HG03175 (cell line): ENCODE measurements around the gene UBR1.

Experiments
- ATAC-seq: cut with Tn5 transposase; IDR thresholded peaks from one replicate; pipeline ENCODE4 v1.9.1; 2021; ENCODE audit warnings: mild to moderate bottlenecking, moderate library complexity; ENCODE audit not compliant: unreplicated experiment

Gene UBR1

DNA sequence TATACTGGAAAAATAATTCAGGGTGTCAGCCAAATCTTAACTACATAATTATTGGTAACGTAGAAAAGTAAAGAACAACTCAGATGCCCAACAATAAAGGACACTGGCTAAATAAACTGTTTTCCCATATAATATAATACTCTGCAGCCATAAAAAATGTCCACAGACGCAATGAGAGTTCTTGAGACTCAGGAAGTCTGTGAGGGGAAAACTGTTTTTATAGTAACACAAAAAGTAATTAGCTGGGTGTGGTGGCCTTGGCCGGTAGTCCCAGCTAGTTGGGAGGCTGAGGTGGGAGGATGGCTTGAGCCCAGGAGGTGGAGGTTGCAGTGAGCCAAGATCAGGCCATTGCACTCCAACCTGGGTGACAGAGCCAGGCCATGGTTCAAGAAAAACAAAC is 5.5 kb upstream of the UBR1 start:
- no peak for ATAC-seq

DNA sequence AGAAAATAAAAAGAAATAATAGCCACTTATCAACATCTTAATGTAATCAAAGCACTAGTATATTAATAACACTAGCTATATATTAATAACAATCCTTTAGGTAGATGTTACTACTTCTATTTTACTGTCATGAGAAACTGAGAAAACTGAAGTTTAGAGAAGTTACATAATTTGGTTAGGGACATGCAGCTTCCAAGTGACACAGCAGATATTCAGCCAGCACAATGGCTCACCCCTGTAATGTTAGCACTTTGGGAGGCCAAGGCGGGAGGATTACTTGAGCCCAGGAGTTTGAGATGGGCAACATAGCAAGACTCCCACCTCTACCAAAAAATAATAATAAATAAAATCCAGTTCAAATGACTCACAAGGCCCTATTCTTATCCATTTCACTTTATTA is 1.9 kb upstream of the UBR1 start:
- no peak for ATAC-seq

DNA sequence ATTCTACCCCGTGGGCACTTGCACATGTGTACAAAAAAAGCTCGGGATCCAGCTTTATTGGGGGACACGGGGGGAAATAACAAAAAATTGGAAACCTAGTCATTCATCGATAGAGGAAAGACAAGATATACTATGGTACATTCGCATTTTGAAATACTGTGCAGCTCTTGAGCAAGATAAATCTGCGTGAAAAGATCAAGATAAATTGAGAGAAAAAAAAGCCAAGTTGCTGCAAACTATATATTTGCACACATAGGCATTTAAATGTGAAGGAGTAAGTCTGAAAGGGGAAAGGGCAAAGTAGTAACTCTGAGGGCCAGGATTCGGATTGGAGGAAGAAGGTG is 620 bp upstream of the UBR1 start:
- no peak for ATAC-seq

DNA sequence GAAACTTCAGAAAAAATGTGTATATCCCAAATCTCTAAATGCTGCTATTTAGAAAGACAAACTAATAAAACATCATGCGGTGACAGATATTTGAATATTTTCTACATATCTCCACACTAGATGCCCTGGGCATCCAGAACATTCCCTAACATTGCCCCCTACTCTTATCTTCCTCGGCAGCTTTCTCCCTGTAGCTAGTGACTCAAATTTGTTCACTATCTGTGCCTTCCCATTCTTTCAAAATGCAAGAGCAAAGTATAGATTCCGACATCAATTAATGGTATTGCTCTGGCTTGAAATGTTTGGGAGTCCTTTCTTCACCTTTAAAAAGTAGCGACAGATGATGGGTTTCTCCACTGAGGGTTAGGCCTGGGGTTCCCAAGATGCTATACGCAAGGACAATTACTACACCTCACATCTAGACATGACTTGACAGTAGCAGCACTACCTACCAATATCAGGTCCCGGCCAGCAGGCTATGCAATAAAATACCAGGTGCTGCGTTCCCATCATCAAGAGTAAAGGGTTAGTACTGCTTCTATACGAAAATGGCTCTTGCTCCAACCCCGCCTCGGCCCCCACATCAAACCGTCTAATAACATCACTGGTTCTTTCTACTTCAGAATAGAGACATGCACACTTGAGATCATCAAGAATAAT is 631 bp downstream of the UBR1 start:
- ATAC-seq: no peak

DNA sequence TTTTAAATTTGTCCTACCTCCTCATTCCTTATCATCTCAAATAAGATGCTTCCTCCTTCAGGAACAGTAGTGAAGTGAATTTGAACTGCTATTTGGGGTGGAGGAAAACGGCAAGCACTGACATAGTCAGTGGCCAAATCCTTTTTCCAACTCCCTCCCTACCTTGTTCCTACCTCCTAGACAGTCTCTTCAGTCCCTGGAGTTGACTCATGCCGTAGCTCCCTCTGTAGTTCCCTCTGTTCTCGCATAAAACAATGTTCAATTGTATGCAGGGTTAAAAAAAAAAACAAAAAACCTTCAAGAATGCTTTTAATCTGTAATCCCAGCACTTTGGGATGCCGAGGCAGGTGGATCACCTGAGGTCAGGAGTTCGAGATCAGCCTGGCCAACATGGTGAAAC is 1.4 kb downstream of the UBR1 start:
- ATAC-seq: no peak

DNA sequence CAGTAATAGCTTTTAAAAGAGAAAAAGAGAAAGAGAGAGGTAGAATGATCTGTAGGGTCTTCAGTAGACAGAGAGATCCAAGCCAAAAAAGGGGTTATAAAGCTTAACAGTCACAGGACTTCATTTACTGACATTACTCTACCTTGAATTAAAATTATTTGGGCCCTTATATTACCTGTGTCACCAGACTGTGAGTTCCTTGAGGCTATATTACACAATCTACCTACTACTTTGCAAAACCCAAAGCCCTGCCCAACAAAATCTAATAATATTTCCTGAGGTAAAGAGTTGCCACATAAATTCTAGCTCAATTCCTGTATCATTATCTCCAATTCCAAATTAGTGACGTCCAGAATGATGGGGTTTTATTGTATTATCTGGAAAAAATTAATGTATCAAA is 1.9 kb downstream of the UBR1 start:
- no peak for ATAC-seq

DNA sequence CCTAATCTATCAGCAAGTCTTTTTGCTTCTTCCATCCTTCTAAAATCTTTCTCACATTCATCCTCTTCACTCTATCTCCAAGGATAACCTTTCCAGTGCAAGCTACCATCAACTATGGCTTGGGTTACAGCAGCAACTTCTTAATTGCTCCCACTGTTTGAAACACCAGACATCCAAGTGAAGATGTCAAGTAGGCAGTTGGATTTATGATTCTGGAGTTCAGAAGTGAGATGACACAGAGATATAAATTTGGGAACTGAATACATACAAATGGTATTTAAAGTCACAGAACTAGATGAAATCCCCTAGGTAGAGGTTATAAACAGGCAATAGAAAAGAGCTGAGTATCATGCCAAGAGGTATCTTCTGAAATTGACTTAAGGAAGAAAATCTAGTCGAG is 3.7 kb downstream of the UBR1 start:
- no peak for ATAC-seq

DNA sequence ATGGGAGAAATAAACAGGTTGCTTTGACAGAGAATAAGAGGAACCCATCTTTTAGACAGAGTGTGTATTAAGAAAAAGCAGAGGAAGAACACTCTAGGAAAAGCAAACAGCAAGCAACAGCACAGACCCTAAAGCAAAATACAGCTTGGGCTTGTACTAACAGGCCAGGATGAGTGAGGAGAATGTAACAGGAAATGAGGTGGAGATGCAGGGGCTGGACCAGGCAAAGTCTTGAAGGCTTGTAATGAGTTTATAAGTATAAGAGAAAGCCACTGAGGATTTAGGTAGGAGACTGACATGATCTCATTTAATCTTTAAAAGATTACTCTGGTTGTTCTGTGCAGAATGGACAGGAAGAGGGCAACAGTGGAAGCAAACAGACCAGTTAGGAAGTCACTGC is 4.9 kb downstream of the UBR1 start:
- ATAC-seq: no peak

DNA sequence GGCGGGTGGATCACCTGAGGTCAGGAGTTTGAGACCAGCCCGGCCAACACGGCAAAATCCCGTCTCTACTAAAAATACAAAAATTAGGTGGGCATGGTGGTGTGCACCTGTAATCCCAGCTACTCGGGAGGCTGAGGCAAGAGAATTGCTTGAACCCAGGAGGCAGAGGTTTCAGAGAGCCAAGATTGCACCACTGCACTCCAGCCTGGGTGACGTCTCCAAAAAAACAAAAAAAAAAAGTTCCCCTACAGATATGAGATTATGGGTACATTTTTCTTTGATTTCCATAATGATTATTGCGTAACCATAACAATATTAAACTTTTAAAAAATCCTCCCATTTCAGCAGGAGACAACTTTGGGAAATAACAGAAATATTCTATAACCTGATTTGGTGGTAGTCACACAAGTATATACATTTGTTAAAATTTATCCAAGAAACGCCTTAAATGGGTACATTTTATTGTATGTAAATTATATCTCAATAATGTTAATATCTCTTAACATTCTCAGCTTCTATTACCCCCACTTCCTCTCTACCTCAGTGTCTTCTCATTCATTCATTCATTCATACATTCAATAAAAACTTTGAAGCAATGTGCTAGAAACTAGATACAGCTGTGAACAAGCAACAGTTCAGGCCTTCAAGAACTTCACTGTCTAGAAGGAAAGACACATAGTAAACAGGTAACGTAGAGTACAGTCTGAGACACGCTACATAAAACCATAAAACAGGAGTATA is 6.6 kb downstream of the UBR1 start:
- ATAC-seq: no peak

DNA sequence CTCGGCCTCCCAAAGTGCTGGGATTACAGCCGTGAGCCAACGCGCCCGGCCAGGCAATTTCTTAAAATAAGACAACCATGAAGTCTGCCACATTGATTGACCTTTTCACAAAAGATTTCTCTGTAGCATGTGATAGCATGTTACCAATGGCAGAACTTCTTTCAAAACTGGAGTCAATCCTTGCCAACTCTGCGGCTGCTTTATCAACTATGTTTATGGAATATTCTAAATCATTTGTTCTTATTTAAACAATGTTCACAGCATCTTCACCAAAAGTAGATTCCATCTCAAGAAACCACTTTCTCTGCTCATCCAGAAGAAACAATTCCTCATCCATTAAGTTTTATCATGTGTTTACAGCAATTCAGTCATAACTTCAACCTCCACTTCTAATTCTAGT is 9.4 kb downstream of the UBR1 start:
- ATAC-seq: no peak

DNA sequence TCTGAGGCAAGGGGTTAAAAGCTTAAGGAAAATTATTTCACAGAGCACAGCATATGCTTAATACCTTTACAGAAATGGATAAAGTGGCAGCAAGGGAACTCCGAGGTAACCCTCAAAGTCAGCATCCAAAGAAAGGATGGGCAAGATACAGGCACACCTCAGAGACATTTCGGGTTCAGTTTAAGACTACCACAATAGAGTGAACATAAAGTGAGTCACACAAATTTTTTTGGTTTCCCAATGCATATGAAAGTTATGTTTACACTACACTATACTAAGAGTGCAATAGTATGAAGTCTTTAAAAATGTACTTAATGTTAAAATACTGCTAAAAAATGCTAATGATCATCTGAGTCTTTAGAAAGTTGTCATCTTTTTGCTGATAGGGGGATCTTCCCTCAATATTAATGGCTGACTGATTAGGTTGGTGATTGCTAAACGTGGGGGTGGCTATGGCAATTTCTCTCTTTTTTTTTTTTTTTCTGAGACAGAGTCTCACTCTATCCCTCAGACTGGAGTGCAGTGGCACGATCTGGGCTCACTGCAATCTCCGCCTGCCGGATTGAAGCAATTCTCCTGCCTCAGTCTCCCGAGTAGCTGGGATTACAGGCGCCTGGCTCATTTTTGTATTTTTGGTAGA is 10.0 kb downstream of the UBR1 start:
- ATAC-seq: no peak

DNA sequence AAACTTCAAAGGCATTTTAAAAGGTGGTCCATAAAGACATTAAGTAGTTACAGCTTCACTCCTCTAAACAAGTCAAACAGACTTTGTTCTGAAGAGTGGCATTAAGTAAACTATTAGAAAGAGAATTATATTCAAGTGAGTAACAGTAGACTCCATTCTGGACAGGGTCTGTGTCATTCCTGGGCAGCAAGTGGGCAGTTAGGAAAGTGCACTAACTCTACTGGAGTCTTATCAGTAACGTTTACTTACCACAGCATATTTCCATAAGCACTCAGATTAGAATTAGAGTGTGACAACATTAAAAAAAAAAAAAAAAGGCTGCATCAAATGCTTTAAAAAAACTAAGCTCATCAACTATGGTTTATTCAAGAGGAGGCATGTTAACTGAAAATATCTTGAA is 10.6 kb downstream of the UBR1 start:
- ATAC-seq: no peak

DNA sequence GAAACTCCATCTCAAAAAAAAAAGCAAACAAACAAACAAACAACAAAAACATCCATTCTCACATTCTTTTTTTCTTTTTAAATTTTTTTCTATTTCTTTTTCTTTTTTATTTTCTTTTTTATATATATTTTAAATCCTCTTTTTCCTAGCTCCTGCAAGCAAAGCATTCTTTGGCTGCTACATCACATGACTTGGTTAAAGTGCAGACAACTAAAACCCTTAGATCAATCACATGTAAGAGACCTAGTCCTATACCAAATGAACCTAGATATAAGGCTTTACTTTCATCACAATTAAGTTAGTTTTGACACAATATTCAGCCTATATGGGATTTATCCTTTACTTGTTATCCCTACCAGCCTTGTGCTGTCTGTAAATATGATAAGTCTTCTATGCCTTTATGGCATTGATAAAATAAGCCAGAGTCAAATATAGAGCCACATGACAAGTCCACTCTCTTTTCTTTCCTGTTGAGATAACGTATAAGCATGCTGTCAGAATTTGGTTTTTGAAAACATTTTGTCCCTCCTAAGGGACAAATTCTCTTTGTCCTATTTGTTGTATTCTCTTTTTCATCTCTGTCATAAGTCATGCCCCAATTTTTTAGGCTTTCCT is 11.3 kb downstream of the UBR1 start:
- no peak for ATAC-seq

DNA sequence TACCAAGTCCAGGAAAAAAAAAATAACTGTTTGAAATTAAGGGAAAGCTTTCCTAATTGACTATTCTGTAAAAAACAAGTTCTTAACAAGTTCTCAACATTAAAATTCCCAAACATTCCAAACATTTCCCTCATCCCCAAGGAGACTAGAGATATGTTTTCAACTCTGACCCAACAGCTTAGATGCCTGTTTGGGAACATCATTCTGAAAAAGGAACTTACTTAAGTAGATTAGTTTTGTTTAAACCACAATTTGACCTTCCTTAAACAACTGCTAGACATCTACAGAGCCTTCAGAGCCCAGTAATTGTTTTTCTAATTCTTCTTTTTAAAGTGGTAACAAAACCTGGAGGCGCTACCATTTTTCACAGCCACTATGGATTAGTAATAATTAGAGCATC is 12.8 kb downstream of the UBR1 start:
- no peak for ATAC-seq

DNA sequence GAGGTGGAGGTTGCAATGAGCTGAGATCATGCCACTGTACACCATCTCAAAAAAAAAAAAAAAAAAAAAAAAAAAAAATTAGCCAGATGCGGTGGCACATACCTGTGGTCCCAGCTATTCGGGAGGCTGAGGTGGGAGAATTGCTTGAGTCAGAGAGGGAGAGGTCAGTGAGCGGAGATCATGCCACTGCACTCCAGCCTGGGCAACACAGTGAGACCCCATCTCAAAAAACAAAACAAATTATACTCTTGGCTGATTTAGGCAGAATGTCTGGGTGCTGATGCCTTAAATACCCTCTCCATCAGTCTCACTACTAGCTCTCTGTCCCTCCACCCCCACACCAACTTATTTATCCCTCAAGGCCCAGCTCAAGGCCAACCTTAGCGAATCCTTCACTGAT is 14.0 kb downstream of the UBR1 start:
- no peak for ATAC-seq

DNA sequence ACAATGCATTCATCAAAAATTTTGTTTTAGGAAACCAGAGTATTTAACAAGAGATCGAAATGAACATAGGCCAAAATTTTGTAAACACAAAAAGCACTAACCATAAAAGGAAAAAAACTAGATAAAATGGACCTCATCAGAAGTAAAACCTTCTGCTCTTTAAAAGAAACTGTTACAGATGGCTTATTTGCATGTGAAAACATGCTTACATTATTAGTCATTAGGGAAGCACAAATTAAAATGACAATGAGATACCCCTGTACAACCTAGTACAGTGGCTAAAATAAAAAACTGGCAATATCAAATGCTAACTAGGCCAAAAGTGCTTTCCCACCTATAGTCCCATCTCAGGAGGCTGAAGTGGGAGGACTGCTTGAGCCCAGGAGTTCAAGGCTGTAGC is 19.3 kb downstream of the UBR1 start:
- ATAC-seq: no peak

DNA sequence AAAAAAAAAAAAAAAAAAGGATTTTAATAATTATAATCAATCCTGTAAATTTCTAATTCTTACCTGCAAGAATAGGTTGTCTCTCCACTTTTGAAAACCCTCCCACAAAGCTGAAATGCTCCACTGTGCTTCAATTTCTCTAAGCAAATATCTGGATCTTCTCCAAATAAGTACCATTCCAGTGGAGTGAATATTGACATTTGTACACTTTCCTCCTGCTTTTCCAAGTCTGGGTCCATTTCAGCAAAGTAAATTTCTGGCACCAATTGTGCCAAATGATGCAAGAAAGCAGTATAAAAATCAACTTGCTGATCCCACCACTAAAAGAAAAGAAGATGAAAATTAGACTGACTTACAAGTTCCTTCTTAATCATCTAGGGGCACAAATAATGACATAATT is 19.9 kb downstream of the UBR1 start:
- no peak for ATAC-seq

DNA sequence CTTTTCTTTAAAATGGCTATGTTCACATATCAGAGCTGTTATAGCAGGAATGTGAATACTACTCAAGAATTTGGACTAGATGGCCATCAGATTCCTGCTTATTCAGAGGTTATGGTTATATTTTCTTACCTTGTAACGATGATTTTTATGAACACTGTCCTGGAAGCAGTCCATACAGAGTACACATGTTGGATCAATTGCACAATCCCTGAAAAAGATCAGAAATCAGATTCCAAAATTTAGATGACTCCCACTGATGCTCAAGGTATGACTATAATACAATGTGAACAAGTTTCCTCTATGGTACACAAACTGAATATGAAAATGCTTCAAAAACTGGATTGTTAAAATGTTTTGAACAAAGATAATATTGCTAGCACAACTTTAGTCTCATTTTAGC is 23.3 kb downstream of the UBR1 start:
- ATAC-seq: no peak

DNA sequence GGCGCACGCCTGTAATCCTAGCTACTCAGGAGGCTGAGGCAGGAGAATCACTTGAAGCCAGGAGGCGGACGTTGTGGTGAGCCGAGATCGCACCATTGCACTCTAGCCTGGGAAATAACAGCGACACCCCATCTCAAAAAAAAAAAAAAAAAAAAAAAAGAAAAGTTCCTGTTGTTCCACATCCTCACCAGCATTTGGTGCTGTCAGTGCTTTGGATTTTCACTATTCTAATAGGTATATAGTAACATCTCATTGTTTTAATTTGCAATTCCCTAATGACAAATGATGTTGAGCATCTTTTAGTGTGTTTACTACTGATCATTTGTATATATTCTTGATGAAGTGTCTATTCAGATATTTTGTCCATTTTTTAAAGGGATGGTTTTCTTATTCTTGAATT is 24.6 kb downstream of the UBR1 start:
- ATAC-seq: no peak

DNA sequence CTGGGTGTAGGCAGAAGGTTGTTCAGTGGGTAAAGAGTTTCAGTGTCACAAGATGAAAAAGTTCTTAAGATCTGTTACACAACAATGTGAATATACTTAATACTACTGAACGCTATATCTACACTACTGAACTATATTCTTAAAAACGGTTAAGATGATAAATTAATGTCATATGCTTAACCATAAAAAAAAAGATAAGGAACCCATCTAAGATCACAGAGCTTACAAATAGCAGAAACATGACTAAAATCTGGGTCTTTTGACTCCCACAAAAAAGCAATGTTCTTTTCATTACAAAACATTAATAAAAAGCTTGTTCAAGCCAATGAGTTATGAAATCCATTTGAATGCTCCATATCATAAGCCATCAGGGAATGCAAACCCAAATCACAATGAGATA is 34.4 kb downstream of the UBR1 start:
- no peak for ATAC-seq

DNA sequence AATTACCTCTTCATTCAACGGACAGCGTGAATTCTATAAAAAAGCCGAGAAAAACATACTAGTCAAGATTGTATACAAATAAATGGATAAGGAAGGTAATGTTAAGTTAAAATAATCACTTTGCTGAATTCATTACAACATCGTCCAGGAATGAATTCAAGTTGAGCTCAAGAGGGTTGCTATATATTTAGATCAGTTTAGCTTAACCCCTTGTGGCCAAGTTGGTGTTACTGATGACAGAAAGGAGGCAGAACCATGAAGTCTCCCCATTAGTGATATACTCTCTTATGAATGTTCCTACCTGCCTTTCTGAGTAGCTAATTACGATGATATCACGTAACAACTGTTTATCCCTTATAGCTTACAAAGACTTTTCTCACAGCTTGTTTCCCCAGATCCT is 34.9 kb downstream of the UBR1 start:
- ATAC-seq: no peak

DNA sequence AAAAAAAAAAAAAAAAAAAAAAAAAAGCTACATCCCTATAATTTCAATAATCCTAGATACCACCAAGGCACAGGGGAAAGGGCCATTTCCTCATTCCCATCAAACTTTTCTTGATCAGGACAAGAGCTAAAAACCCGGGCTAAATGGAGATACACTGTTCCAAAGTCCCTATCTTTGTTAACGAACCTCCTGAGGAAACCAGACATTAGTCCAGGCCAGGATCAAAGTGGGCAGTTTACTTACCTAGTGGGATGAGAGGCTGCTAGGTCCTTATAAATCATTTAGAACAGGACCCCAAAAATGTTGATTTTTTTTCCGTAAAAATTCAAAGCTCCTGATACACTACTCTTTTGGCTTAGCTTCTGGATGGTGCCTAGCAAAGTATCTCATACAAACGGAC is 35.6 kb downstream of the UBR1 start:
- no peak for ATAC-seq
